Nephron (organoid): Measurements from ENCODE around the gene NBR1.
"Not testable (repeated sequence)": the region's sequence is repeated elsewhere in the genome, so short reads cannot be mapped to it uniquely, and the experiment has no call there.

Experiments used
- H3K27ac Mint-ChIP-seq, 3 experiments: 2 replicates each; pipeline ENCODE4 v1.8.0; 2020; ENCODE audit warnings: mixed read lengths in 3 of 3, mild to moderate bottlenecking in 2 of 3, moderate library complexity in 1 of 3
- H3K27me3 Mint-ChIP-seq: 2 replicates; pipeline ENCODE4 v1.8.0; 2021; ENCODE audit warnings: low read depth, mild to moderate bottlenecking, moderate library complexity, mixed read lengths
- H3K36me3 Mint-ChIP-seq: 2 replicates; pipeline ENCODE4 v1.8.0; 2020; ENCODE audit warnings: low read depth, mixed read lengths
- H3K4me1 Mint-ChIP-seq: 2 replicates; pipeline ENCODE4 v1.8.0; 2020; ENCODE audit warnings: mixed read lengths
- H3K4me3 Mint-ChIP-seq, 3 experiments: 2 replicates each; pipeline ENCODE4 v1.8.0; 2020; ENCODE audit warnings: mild to moderate bottlenecking in 3 of 3, mixed read lengths in 3 of 3, moderate library complexity in 2 of 3
- H3K9me3 Mint-ChIP-seq: 2 replicates; pipeline ENCODE4 v1.8.0; 2020; ENCODE audit warnings: mixed read lengths
- CTCF ChIP-seq, 3 experiments: fragments of 200-600 bp; sonication (generic); IDR thresholded peaks; one replicate each; pipeline ENCODE4 v1.5.0; 2021; ENCODE audit warnings: antibody characterized with exemption in 3 of 3; ENCODE audit not compliant: unreplicated experiment in 3 of 3

The NBR1 gene

GRCh38 chr17:43129671-43130010 is 41.4 kb upstream of the NBR1 start:
- Mint-ChIP-seq H3K27ac (peak overlapping the region in 1 of 3 experiments; percentile 37), H3K27me3 (no peaks in the 10 kb centered on the region), H3K9me3 (no peaks in the 10 kb centered on the region), H3K4me1 (peaks cover 12% of the 10 kb centered on the region), H3K36me3 (peaks cover 18% of the 10 kb centered on the region), H3K4me3 (peak overlapping the region in 1 of 3 experiments; percentile 28)
- TF ChIP-seq CTCF (IDR thresholded peaks at IDR 0.05; ENCODE audit: unreplicated experiment in 3 of 3), result no peak

- Mint-ChIP-seq H3K4me1 (peaks cover 4% of the 10 kb centered on the region), H3K27me3 (no peaks in the 10 kb centered on the region)
Observed at GRCh38 chr17:43132117-43132516, 38.9 kb upstream of the NBR1 start.

GRCh38 chr17:43133439-43133838 is 37.6 kb upstream of the NBR1 start:
- H3K36me3 Mint-ChIP-seq, result peaks cover 17% of the 10 kb centered on the region
- not testable (repeated sequence) for H3K27ac Mint-ChIP-seq, H3K4me1 Mint-ChIP-seq, H3K4me3 Mint-ChIP-seq, H3K9me3 Mint-ChIP-seq, H3K27me3 Mint-ChIP-seq

More at GRCh38 chr17:43132117-43132516, 38.9 kb upstream of the NBR1 start:
- no peak for TF ChIP-seq CTCF (IDR thresholded peaks at IDR 0.05; ENCODE audit: unreplicated experiment in 3 of 3)
- H3K36me3 Mint-ChIP-seq, result peaks cover 22% of the 10 kb centered on the region
- H3K9me3 Mint-ChIP-seq, result no peaks in the 10 kb centered on the region
- no peak overlapping the region for H3K4me3 Mint-ChIP-seq
- no peak overlapping the region for H3K27ac Mint-ChIP-seq

GRCh38 chr17:43134774-43135453 is 36.1 kb upstream of the NBR1 start:
- Mint-ChIP-seq H3K9me3 (no peaks in the 10 kb centered on the region), H3K27ac (no peak overlapping the region), H3K4me3 (no peak overlapping the region), H3K36me3 (peaks cover 15% of the 10 kb centered on the region), H3K27me3 (no peaks in the 10 kb centered on the region), H3K4me1 (no peaks in the 10 kb centered on the region)
- no peak for TF ChIP-seq CTCF (IDR thresholded peaks at IDR 0.05; ENCODE audit: unreplicated experiment in 3 of 3)

- Mint-ChIP-seq H3K36me3 (peaks cover 15% of the 10 kb centered on the region), H3K27ac (no peak overlapping the region), H3K4me1 (no peaks in the 10 kb centered on the region), H3K9me3 (no peaks in the 10 kb centered on the region), H3K4me3 (no peak overlapping the region), H3K27me3 (no peaks in the 10 kb centered on the region)
- TF ChIP-seq CTCF (IDR thresholded peaks at IDR 0.05; ENCODE audit: unreplicated experiment in 3 of 3), result no peak
Observed at GRCh38 chr17:43135454-43135819, 35.6 kb upstream of the NBR1 start.

GRCh38 chr17:43136574-43136973 is 34.4 kb upstream of the NBR1 start:
- not testable (repeated sequence) for H3K9me3 Mint-ChIP-seq, H3K4me1 Mint-ChIP-seq, H3K27ac Mint-ChIP-seq, H3K27me3 Mint-ChIP-seq, H3K4me3 Mint-ChIP-seq
- H3K36me3 Mint-ChIP-seq, result peaks cover 20% of the 10 kb centered on the region

- H3K4me3 Mint-ChIP-seq, H3K4me1 Mint-ChIP-seq, H3K9me3 Mint-ChIP-seq, H3K27ac Mint-ChIP-seq, H3K27me3 Mint-ChIP-seq: not testable (repeated sequence)
- peaks cover 22% of the 10 kb centered on the region for H3K36me3 Mint-ChIP-seq
Observed at GRCh38 chr17:43138531-43138930, 32.5 kb upstream of the NBR1 start.
